Limb (tissue), 2 donors: ENCODE results near the gene EPB41L1.

Source experiments
- DNase-seq, 2 donors: peaks; one replicate each; pipeline ENCODE4 v3.0.0-alpha.2; 2016; ENCODE audit errors: extremely low spot score in 2 of 2

The EPB41L1 gene

DNA sequence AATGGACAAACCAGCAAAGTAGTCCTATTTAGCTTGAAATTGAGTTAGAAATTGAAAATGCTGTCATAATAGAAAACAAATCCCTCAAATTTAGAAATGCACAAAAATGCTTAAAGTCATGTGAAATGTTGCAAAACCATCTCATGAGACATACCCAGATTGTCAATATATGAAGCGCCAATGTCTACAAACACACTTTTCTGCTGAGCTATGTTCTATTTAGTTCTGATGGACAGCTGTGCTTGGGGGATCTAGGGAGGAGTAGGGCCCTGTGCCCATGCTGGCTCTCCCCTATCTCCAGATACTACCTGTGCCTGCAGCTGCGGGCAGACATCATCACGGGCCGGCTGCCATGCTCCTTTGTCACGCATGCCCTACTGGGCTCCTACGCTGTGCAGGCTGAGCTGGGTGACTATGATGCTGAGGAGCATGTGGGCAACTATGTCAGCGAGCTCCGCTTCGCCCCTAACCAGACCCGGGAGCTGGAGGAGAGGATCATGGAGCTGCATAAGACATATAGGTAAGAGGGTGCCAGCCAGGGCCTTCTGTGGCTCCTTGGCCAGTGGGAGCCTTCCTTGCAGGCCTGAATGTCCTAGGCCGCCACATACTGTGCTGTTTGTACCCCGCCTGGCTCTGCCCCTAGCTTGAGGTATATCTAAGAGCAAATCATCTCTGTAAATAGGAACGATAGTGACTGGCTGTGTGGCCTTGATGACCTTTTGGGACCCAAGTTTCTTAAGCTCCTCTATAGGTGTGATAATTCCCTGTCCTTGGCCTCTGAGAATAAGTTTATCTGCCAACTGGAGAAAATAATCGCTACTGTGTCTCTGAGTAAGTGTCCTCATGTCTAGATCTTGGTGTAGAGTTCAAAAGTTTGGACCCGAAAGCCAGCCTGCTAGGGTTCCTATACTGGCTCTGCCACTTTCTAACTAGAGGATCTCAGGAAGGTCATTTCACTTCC lies 30.6 kb downstream of the EPB41L1 start:
- no peak for DNase-seq

DNA sequence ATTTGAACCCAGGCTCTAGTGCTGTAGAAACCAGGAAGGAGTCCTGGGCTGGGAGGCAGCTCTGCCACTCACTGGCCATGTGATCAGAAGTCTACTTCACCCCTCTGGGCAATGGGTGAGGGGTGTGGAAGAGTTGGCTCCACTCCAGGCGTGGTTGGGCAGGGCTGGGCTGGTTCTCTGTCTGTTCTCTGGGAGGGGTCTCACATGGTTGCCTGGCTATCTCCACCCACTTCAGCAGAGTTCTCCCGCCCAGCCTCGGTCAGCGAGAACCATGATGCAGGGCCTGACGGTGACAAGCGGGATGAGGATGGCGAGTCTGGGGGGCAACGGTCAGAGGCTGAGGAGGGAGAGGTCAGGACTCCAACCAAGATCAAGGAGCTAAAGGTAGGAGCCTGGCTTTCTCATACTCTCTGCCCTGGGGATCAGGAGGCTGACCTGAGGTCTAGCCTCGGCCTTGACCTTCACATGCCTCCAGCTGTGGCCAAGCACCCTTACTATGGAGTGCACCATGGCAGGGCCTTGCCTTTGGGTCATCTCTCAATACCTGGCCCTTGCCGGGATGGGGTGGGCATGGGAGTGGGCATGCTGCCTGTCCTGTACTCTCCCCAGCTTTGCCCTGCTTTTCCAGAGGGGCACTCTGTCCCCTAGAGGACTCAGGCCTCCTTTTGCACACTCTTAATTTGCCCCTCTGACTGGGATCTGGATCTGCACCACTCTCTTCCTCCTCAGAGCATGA lies 39.6 kb downstream of the EPB41L1 start:
- no peak for DNase-seq

DNA sequence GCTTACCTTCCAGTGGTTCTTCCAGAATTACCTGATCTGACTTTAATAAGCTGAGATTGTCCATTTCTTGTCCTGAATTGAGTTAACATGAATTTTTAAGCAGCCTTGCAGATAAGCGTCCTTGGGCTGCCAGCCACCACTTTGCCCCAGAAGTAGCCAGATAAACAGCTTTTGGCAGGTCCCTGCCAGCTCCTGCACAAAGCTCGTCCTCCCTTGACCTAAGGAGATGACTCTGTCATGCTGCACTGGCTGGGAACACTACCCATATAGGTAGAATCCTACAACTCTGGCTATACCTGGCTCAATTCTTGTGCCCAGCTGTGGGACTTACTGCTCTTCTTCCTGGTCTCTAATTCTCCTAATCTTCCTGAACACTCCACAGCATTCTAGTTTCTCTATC lies 42.1 kb downstream of the EPB41L1 start:
- no peak for DNase-seq

DNA sequence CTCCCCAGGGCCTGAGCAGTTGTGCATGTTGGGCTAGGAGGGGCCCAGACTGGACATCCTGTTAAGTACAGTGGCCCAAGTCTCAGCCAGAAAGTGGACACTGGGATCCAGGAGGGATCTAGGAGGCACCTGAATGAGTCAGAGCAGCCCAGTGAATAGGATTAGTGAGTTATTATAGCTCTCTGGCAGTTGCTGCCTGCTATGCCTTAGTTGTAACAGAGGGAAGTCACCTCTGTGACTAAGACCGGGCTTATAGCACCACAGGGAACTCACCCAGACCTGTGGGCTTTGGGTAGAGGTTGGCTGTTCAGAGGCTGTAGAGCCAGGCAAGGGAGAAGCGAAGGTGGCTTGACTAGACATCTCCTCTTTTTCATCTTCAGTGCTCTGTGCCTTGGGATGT lies 42.7 kb downstream of the EPB41L1 start:
- no peak for DNase-seq

DNA sequence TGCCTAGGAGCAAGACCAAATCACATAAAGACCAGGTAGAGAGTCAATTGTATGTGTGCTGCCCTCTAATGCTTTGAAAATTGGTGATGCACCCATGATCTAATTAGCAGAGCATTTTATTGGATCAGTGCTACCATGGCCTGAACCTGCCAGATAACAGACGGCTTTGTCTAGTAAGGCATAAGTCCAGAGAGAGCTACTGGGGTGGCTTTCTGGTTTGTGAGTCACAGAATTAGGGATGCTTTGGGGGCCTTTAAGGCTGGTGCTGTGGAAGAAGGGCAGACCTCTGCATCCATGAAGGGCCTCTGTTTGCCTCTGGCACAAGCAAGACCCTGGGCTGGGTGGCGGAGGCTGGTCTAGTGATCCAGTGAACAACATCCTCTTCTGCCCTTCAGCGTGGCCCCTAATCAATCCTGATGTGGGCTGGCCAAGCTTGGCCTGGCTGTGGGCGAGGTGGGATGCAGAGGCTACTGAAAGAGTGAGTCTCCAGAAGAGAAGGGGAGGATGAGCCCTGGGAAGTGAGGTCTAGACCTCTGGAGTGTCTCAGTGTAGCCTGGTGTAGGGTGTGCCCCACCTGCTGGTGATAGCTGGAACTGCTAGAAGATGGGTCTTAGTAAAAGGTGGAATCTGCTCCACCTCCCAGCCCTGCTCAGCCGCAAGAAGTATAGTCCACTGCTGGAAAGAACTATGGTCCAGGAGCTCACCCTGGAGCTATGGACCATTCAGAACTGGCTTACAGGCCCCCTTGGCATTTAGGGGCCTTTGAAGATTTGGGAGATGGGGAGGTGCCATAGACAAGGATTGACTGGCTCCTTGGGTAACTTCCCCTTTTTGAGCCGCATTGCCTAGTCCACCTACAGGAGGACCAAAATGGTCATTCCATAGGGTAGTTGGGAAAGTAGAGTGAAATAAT lies 45.1 kb downstream of the EPB41L1 start:
- peak; percentile 57 to 87 for DNase-seq

DNA sequence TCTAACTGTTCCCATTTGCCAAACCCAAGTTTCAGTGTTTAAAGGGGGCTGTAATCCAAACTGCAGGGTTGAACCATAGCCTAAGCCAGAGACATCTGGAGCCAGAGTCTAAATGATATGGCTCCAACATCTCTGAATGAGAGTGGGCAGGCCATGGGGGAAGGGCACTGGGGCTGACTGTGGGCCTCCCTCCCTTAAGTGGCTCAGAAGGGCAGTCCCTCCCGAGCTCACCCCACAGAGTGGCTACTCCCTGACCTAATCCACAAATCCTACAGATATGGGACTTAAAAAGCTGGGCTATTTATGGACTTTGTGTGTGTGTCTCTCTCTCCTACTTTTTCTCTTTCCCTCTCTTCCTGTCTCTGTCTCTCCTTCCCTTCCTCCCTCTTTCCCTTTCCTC lies 45.9 kb downstream of the EPB41L1 start:
- no peak for DNase-seq

DNA sequence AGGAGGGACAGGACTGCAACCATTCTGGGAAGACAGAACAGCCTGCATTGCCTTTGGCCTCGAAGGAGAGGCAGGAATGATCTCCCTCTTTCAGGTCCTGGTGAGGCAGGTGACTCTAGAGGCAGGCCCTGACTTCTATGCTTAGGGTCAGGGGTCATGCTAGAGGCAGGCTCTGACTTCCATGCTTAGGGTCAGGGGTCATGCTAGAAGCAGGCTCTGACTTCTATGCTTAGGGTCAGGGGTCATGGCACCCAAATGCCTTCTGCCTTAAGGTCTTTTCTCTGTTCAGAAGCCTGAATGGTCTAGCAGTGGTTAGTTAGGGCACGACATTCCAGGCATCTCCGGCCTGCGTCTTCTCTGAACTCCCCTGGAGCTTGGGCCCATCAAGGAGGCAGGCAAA lies 46.7 kb downstream of the EPB41L1 start:
- no peak for DNase-seq

DNA sequence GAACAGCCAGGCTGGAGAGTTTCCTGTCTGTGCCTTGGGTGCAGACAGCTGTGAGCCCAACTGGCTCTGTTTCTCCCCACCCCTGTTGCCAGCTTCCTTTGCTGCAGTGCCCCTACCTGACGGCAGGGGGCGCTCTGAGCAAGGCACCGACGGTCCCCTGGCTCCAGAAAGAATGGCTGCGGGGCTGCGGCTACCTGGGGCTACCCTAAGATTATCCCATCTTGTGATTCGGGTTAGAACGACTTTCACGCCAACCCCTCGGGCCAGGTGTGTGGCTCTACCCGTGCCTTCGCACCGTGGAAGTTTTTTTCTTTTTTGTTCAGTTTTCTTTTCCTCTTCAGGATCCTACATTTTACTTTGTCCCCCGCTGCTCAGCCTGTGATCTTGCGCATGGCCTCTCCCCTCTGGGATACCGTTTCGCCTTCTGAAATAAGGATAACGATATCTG lies 48.4 kb downstream of the EPB41L1 start:
- DNase-seq, result peak; percentile 47 to 79

DNA sequence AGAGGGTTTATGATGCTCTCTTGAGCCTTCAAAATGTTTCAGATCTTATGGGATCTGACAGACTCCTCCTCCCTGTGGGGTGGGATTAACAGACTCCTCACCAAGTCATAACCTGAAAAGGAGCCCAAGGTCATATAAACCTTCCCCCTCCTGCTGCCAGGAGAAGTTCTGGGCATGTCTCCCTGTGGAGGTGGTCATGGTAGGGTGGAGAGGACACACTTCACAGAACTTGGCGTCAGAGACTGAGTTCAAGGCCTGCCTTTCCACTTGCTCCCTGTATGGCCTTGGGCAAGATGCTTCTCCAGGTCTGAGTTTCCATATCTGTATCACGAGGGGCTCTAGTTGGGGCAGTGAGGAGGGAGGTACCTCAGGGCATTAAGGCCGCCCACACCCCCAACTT lies 49.3 kb downstream of the EPB41L1 start:
- no peak for DNase-seq

DNA sequence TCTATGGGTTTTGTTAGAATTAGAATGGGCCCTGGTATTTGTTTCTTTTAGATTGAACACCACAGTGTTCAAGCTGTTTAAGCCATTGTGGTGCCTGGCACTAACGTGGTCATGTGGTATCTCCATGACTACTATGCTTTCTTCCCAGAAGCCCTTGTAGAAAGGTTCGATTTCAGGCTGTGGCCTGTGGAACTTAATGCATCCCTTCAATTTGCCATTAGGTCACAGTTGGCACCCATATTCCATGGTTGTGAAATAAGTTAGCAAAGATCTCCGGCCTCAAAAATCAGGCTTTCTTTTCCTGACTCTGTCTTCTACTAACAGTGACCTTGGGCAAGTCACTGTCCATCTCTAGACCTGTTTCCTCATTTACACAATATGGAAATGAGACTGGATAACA lies 50.5 kb downstream of the EPB41L1 start:
- DNase-seq, result no peak

DNA sequence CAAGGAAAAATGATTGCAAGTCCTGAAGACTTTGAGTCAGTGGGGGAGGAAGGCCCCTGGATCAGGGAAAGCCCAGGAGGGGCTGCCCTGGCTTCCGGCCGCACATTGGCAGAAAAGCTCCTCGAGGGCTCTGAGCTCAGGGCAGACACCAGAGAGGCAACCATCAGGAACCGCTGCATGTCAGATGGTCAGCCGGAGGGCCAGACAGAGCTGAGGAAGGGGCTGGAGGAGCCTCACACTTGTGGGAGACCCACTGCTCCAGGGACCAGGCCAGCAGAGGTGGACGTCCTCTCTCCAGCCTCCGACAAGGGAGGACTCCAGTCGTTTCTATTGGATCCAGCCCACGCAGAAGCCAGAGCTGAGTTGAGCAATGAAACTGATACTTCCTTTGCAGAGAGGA lies 51.5 kb downstream of the EPB41L1 start:
- DNase-seq, result no peak

DNA sequence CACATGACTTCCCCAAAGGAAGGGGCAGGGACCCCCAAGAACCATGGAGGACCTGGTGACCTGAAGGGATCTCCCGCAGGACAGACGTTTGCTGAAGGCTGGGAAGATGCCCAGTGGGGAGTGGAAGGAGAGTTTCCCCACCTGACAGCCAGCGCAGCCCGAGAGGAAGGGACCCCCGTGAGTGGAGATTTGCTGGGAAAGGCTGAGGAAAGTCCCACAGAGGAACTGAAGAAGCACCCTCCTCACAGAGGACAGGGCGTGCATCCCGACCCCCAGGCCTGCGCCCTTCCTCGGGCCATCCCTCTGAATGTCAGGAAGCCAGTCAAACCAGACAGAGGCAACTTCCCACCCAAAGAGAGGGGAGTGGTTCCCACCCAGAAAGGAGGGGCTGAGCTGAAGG lies 52.1 kb downstream of the EPB41L1 start:
- no peak for DNase-seq

DNA sequence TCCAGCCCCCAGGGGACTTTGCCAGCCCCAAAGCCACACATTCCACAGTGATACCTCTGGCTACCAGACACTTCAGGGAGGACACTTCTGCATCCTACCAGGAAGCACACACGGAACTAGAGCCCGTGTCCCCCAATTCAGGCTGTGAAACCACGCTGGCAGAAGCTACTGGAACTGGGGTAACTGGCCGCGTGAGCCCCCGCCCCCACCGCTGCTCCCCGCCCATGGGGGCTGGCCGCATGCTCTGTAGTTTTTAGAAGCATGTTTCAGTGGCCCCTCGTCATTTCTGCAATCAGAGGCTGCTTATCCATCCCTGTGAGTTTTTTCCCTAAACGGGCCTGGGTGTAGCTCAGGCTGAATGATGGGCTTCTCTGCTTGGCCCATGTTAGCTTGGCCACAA lies 53.1 kb downstream of the EPB41L1 start:
- no peak for DNase-seq

DNA sequence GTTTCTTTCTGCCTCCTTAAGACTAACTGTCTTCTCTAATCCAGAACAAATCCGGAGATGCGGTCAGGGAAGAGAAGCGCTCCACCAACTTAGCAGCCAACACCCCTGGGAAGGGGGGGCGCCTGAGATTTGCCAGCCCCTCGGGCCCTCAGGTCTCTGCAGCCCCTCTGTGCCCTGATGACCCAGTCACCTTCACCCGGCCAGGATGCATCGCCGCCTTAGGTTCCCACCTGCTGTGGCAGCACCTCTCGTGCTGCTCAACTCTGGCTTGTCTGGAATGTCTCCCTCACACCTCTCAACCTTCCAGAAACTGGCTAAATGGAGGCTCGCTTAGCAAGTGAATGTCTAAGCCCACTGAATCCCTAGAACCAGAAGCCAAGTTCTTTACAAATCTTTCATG lies 53.7 kb downstream of the EPB41L1 start:
- DNase-seq, result no peak

DNA sequence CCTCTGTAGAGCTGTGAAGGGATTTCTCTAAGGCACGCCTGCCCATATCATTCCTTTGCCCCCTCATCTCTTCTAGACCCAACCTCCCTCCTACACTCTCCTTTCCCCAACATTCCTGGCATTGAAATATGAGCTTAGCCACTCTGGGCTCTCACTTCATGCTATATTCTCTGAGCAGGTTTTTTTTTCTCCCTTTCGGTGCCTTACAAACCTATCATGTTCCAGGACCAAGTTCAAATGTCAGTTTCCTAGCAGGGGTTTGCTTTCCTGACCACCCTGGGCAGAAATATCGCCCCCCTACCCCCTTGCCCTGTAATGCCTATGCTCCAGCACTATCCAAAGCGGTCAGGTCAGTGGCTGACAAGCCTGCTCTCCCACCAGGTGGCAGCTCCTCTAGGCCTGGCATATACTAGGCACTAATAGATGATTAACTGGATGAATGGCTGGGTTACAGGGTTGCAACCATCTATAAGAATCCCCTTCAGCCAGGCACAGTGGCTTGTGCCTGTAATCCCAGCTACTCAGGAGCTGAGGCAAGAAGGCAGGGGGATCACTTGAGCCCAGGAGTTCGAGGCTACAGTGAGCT lies 56.0 kb downstream of the EPB41L1 start:
- no peak for DNase-seq

DNA sequence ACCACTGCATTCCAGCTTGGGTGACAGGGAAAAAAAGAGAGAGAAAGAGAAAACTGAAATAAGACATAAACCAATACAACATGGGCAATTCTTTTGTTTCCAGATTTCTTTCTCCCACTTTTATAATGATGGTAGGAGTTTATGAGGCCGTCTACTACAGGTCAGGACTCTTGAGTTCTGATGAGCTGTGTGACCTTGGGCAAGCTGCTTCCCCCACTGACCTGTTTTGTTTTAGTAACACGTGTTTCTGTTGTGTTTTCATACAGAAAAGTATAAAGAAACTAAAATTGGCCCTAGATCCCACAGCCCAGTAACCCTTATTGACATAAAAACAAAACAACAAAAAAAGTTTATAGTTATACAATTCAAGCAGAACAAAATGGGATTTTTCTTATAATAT lies 58.8 kb downstream of the EPB41L1 start:
- DNase-seq, result no peak

DNA sequence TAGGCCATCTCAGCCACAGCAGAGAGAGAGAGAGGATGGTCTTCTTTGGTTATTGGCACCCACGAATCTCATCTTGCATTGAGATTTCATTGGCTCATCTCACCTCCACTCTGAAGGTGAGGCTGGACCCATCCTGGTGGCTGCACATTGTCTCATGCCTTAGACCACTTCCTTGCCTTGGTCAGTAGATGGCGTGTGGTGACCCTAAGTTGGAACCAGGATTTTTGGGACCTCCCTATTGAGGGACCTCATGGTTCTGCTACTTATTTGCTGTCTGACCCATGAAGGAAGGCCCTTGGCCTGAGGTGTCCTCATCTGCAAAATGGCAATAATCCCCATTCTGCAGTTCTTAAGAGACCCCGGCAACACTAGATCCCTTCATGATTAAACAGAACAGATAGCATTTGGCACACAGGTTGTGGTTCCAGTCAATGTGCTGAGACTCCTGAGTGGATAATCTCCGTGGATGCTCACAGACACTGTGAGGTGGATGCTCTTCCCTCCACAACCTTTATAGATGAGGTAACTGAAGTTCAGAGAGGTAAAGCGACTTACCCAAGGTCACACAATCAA lies 60.2 kb downstream of the EPB41L1 start:
- peak in 1 of 2 donors; percentile 5 for DNase-seq

DNA sequence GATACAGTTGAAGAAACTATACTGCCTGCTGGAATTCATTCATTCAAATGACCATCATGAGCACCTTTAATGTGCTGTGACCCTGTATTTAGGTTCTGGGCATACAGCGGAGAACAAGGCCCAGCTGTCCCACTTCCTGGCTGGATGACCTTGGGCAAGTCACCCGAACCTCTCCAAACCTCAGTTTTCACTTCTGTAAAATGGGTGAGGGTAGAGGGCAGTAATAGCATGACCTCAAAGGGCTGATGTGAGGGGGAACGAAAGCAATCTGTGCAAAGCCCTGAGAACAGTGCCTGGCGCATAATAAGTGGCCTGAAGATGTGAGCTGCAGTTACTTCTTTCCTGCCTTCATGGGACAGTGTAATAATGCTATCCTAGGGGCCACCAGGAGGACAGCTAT lies 61.2 kb downstream of the EPB41L1 start:
- DNase-seq, result no peak

DNA sequence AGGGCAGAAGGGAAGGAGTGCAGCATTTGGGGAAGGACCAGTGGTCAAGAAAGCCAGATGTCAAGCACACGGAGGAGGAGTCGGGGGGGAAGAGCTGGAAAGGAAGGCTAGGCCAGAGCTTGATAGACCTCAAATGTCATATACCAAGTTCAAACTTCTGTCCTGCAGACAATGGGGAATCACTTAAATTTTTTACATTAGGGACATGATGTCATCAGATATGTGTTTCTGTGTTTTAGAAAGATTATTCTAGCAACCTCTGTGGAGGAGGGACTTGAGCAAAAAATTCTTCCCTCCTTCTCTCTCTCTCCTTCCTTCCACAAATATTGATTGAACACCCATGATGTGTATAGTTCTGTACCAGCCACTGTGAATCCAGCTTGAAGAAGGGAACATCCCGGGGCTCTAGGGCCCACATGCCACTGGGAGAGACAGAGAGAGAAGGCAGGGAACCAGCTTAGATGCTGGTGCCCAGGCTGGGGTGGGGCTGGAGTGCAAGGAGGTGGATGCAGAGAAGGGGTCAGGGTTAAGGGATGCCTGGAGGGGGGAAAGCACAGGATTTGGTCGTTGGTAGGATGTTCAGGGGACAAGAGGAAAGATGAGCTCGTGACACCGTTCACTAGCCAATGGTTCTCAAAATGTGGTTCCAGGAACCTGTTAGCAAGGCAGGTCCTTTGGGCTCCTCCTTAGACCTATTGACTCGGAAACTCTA lies 61.9 kb downstream of the EPB41L1 start:
- DNase-seq, result no peak

DNA sequence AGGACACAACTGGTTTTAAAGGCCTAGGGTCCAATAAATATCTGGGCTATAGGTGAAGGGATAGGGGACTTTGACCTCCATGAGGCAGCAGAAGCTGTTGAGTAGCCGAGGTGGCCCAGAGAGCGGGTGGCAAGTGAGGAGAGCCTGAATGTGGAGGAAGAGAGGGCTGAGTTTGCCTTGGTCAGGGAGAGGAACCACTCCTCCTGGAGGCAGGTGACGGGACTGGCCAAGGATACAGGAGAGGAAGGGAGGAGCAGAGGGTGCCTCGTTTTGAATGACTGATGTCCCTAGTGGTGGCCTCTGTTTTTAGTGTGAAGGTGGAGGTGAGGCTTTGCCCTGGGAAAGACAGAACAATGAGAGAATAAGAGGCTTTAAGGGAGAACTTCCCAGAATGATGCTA lies 62.7 kb downstream of the EPB41L1 start:
- no peak for DNase-seq
